ENCODE measurements around the gene MB21D2. TPM values are rescaled to one million over a fixed set of nuclear protein-coding genes. Genes with fewer than 3 reads are reported as not detected.
"Not testable (repeated sequence)": the region's sequence is repeated elsewhere in the genome, so short reads cannot be mapped to it uniquely, and the experiment has no call there.

Gene MB21D2
- total and polyA plus RNA-seq, 12 donors: 1.4 to 16.8 (median 5.8) TPM

DNA sequence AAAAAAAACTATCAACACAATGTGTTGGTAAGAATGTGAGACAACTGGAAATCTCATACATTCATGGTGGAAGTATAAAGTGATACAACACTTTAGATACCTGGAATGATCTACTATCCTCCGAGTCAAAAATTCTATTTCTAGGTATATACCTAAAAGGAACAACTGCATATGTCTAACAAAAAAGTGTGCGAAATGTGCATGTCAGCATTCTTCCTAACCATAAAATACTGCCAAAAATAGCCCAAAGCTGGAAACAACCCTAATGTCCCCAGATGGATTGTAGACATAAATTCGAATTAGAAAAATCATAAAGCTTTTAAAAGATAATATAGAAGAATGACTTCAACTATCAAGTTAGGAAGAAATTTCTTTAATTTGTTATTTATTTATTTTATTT, 139.1 kb downstream of the MB21D2 start:
- 74 to 91% (median 81%) methylated on average over 3 of the region's 3 CpGs for WGBS, 4 donors
- DNase-seq: no peak
- intact Hi-C loops (cut with DNase I): no loop called here
- Histone ChIP-seq H3K4me3 (no peak overlapping the region), H3K27me3 (no peaks in the 10 kb centered on the region), H3K4me1 (replicated peaks in 1 of 2) (no peaks in the 10 kb centered on the region), H3K36me3 (replicated peaks in 1 of 2) (no peaks in the 10 kb centered on the region), H3K27ac (no peak overlapping the region), H3K9me3 (replicated peaks in 1 of 3) (no peaks in the 10 kb centered on the region)
- TF ChIP-seq, protein P1, sequence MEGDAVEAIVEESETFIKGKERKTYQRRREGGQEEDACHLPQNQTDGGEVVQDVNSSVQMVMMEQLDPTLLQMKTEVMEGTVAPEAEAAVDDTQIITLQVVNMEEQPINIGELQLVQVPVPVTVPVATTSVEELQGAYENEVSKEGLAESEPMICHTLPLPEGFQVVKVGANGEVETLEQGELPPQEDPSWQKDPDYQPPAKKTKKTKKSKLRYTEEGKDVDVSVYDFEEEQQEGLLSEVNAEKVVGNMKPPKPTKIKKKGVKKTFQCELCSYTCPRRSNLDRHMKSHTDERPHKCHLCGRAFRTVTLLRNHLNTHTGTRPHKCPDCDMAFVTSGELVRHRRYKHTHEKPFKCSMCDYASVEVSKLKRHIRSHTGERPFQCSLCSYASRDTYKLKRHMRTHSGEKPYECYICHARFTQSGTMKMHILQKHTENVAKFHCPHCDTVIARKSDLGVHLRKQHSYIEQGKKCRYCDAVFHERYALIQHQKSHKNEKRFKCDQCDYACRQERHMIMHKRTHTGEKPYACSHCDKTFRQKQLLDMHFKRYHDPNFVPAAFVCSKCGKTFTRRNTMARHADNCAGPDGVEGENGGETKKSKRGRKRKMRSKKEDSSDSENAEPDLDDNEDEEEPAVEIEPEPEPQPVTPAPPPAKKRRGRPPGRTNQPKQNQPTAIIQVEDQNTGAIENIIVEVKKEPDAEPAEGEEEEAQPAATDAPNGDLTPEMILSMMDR (IDR thresholded peaks at IDR 0.05): no peak
- TF ChIP-seq POLR2A (IDR thresholded peaks at IDR 0.05): no peak

DNA sequence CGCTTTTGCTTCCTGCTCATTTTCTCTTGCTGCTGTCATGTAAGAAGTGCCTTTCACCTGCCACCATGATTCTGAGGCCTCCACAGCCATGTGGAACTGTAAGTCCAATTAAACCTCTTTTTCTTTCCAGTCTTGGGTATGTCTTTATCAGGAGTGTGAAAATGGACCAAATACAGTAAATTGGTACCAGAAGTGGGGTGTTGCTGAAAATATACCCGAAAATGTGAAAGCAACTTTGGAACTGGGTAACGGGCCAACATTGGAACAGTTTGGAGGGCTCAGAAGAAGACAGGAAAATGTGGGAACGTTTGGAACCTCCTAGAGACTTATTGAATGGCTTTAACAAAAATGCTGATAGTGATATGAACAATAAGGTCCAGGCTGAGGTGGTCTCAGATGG, 143.3 kb downstream of the MB21D2 start:
- H3K27me3 ChIP-seq; H3K4me3 ChIP-seq; intact Hi-C loops (cut with DNase I); DNase-seq; H3K27ac ChIP-seq; H3K9me3 ChIP-seq (replicated peaks in 1 of 3); H3K36me3 ChIP-seq (replicated peaks in 1 of 2); H3K4me1 ChIP-seq (replicated peaks in 1 of 2): not testable (repeated sequence)
- 64 to 73% (median 69%) methylated on average over 4 of the region's 4 CpGs for WGBS, 4 donors

DNA sequence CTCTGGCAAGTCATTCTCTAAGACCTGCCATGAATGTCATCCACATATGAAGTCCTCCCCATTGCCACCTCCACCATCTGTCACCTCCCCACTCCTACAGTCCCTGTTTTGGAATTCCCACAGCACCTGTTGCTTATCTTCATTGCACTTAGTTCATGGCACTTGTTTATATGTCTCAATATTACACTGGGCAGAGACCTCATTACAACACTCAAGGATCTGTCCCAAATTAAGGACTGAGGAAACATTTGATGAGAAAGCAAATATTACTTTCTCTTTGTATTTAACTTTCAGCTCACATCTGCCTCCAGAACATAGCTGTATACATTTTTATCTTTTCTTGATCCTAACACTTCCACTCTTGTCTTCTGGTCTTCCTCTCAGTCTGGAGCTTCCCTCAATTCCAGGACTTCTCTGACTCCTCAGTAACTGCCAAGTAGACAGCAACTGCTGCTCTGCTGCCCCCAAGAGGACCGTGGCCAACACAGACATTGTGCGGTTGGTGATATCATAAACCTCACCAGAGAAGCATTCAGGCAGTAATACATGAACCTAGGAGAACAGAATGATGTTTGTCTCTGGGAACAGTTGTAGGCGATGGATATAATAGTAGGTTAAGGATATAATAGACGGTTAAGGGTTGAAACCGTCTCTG, 145.3 kb downstream of the MB21D2 start:
- peak in 5 of 7 donors; percentile 20 to 57 (median 31) for DNase-seq
- H3K36me3 ChIP-seq (replicated peaks in 1 of 2): no peaks in the 10 kb centered on the region
- no peaks in the 10 kb centered on the region for H3K9me3 ChIP-seq (replicated peaks in 1 of 3)
- no peaks in the 10 kb centered on the region for H3K4me1 ChIP-seq (replicated peaks in 1 of 2)
- intact Hi-C loops (cut with DNase I): no loop called here
- no peak overlapping the region for H3K4me3 ChIP-seq
- H3K27me3 ChIP-seq: peaks cover 4% of the 10 kb centered on the region
- no peak overlapping the region for H3K27ac ChIP-seq
- WGBS, 4 donors: 44 to 49% (median 45%) methylated on average over 5 of the region's 5 CpGs
- TF ChIP-seq, protein P1 (IDR thresholded peaks at IDR 0.05): peak in 4 of 6 experiments; percentile 13 to 41 (median 22)
- no peak for TF ChIP-seq POLR2A (IDR thresholded peaks at IDR 0.05)

DNA sequence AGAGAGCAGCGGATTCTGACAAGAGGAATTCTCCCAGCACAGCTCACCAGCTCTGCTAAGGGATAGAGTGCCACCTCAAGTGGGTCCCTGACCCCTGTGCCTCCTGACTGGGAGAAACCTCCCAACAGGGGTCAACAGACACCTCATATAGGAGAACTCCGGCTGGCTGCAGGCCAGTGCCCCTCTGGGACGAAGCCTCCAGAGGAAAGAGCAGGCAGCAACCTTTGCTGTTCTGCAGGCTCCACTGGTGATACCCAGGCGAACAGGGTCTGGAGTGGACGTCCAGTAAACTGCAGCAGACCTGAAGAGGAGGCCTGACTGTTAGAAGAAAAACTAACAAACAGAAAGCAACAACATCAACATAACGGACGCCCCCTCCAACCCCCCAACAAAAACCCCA, 159.0 kb downstream of the MB21D2 start:
- Histone ChIP-seq H3K36me3 (replicated peaks in 1 of 2) (no peaks in the 10 kb centered on the region), H3K27ac (no peak overlapping the region), H3K4me3 (no peak overlapping the region), H3K9me3 (replicated peaks in 1 of 3) (no peaks in the 10 kb centered on the region), H3K4me1 (replicated peaks in 1 of 2) (no peaks in the 10 kb centered on the region), H3K27me3 (no peaks in the 10 kb centered on the region)
- TF ChIP-seq, protein P1 (IDR thresholded peaks at IDR 0.05): no peak
- no peak for TF ChIP-seq POLR2A (IDR thresholded peaks at IDR 0.05)
- intact Hi-C loops (cut with DNase I): no loop called here
- DNase-seq: no peak
- 68 to 85% (median 80%) methylated on average over 6 to 7 of the region's 7 CpGs for WGBS, 4 donors

DNA sequence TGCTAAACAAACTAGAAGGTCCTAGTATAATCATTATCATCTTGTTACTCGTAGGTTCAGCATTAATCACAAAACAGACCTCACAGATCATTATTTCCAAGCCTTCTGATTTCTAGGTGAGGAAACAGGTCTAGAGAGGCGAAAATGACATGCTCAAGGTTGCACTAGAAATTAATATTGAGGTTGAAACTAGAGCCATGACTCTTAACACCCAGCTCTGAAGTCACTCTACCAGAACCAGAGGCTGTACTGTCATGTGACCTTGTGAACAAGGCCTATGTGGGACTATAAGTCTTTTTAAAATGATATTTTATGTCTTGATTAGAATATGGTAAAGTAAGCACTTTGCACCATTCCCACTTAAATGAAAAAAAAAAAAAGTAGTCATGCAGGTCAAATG, 166.5 kb downstream of the MB21D2 start:
- Histone ChIP-seq H3K4me1 (replicated peaks in 1 of 2) (no peaks in the 10 kb centered on the region), H3K27me3 (peaks cover 4% of the 10 kb centered on the region), H3K4me3 (no peak overlapping the region), H3K36me3 (replicated peaks in 1 of 2) (no peaks in the 10 kb centered on the region), H3K9me3 (replicated peaks in 1 of 3) (no peaks in the 10 kb centered on the region), H3K27ac (no peak overlapping the region)
- no peak for TF ChIP-seq POLR2A (IDR thresholded peaks at IDR 0.05)
- TF ChIP-seq, protein P1 (IDR thresholded peaks at IDR 0.05): no peak
- DNase-seq: no peak
- 32 to 75% (median 66%) methylated on average over 2 of the region's 2 CpGs for WGBS, 4 donors
- intact Hi-C loops (cut with DNase I): no loop called here

Data from adrenal gland (tissue), 12 donors.